ENCODE measurements around the gene SNRNP200.
A peak's percentile ranks its signal among the peaks of the same experiment; 100 is the strongest.
"Not testable (repeated sequence)": the region's sequence is repeated elsewhere in the genome, so short reads cannot be mapped to it uniquely, and the experiment has no call there.

Gene SNRNP200

GRCh38 chr2:96325041-96325883 is 19.9 kb upstream of the SNRNP200 start, which contains the start of gene ITPRIPL1:
TSS of gene ITPRIPL1 (plus strand) at chr2:96325317. CDS start at chr2:96325840, 523 bp downstream.
- peak; percentile 27 to 35 for DNase-seq

- peak in 1 of 2 experiments; percentile 21 for DNase-seq
Measured at GRCh38 chr2:96324721-96325040, 19.3 kb upstream of the SNRNP200 start.

- DNase-seq = no peak
Measured at GRCh38 chr2:96323849-96324248, 18.5 kb upstream of the SNRNP200 start.

GRCh38 chr2:96320728-96321622 is 15.6 kb upstream of the SNRNP200 start:
- DNase-seq = peak; percentile 23 to 69

GRCh38 chr2:96320326-96320725 is 15.0 kb upstream of the SNRNP200 start:
- no peak for DNase-seq

- DNase-seq = no peak
Measured at GRCh38 chr2:96319396-96319795, 14.1 kb upstream of the SNRNP200 start.

GRCh38 chr2:96318723-96319122 is 13.4 kb upstream of the SNRNP200 start:
- DNase-seq = no peak

- no peak for DNase-seq
Measured at GRCh38 chr2:96317584-96317997, 12.2 kb upstream of the SNRNP200 start.

GRCh38 chr2:96316999-96317398 is 11.7 kb upstream of the SNRNP200 start:
- no peak for DNase-seq

- DNase-seq = peak; percentile 36 to 61
Measured at GRCh38 chr2:96315400-96316071, 10.2 kb upstream of the SNRNP200 start.

- DNase-seq = no peak
Measured at GRCh38 chr2:96315005-96315399, 9.7 kb upstream of the SNRNP200 start.

- DNase-seq = no peak
Measured at GRCh38 chr2:96308248-96308647, 2.9 kb upstream of the SNRNP200 start.

- DNase-seq = no peak
Measured at GRCh38 chr2:96306370-96306769, 1.0 kb upstream of the SNRNP200 start.

GRCh38 chr2:96305979-96306308 is 598 bp upstream of the SNRNP200 start:
- no peak for DNase-seq

GRCh38 chr2:96304606-96305005 is 740 bp downstream of the SNRNP200 start:
- DNase-seq = no peak

GRCh38 chr2:96301865-96302264 is 3.5 kb downstream of the SNRNP200 start:
- DNase-seq = no peak

GRCh38 chr2:96296925-96297324 is 8.4 kb downstream of the SNRNP200 start:
- DNase-seq = no peak

- not testable (repeated sequence) for DNase-seq
Measured at GRCh38 chr2:96294271-96294670, 11.1 kb downstream of the SNRNP200 start.

GRCh38 chr2:96291751-96292150 is 13.6 kb downstream of the SNRNP200 start:
- DNase-seq = no peak

- no peak for DNase-seq
Measured at GRCh38 chr2:96287273-96287856, 18.0 kb downstream of the SNRNP200 start.

GRCh38 chr2:96276787-96277499 is 28.4 kb downstream of the SNRNP200 start:
- DNase-seq = no peak

- no peak for DNase-seq
Measured at GRCh38 chr2:96274355-96275056, 30.8 kb downstream of the SNRNP200 start.

Measured in Kasumi-1 (cell line).